ENCODE results near the gene RHBDL2.

Gene RHBDL2

GRCh38 chr1:38950553-38950952, 8.9 kb upstream of the RHBDL2 start:
- Mint-ChIP-seq H3K4me3 (no peak overlapping the region), H3K36me3 (no peaks in the 10 kb centered on the region), H3K9me3 (no peaks in the 10 kb centered on the region), H3K4me1 (peaks cover 8% of the 10 kb centered on the region), H3K27ac (no peak overlapping the region)
- no peak for DNase-seq (ENCODE audit: low spot score in 2 of 2)
- no peak for ATAC-seq

DNA sequence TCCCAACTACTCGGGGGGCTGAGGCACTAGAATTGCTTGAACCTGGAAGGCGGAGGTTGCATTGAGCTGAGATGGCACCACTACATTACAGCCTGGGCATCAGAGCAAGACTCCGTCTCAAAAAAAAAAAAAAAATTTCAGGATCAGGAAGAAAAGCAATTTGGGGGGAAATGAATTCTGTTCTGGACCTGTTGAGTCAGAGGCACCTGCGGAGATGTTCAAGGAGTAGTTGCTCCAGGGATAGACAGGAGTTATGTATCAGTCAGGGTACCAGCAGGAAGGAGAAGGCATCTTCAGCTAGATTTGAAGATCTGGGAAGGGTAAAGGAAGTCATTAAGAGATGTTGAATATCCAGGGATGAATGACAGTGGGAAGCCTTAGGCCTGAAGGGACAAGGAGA, 2.9 kb upstream of the RHBDL2 start:
- DNase-seq (ENCODE audit: low spot score in 2 of 2), result no peak
- no peaks in the 10 kb centered on the region for H3K4me1 Mint-ChIP-seq
- no peaks in the 10 kb centered on the region for H3K9me3 Mint-ChIP-seq
- no peaks in the 10 kb centered on the region for H3K36me3 Mint-ChIP-seq
- ATAC-seq, result no peak
- H3K4me3 Mint-ChIP-seq, result no peak overlapping the region
- no peak overlapping the region for H3K27ac Mint-ChIP-seq

DNA sequence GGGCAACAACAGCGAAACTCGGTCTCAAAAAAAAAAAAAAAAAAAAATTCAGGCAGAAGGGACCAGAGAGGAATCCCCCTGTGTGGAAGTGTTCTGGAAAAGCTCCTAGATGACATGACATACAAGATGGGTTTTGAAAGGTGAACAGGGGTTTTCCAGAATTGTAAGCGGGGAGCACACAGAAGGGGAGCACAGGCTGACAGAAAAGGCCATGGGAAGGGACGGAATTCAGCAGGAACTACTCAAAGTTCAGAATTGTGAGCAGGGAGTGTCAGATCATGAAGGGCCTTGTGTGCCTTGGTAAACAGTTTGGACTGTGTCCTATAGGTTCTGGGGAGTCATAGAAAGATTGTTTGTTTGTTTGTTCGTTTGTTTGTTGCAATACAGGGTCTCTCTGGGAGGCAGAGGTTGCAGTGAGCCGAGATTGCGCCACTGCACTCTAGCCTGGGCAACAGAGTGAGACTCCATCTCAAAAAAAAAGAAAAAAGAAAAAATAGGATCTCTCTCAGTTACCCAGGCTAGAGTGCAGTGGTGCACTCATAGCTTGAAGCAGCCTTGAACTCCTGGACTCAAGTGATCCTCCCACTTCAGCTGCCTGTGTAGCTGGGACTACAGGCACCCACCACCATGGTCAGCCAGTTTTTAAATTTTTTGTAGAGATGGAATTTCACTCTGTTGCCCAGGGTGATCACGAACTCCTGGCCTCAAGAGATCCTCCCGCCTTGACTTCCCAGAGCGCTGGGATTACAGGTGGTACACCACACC, 1.2 kb upstream of the RHBDL2 start:
- DNase-seq (ENCODE audit: low spot score in 2 of 2) (no peak), ATAC-seq (no peak)
- Mint-ChIP-seq H3K27ac (no peak overlapping the region), H3K9me3 (no peaks in the 10 kb centered on the region), H3K36me3 (no peaks in the 10 kb centered on the region), H3K4me3 (no peak overlapping the region), H3K4me1 (no peaks in the 10 kb centered on the region)

DNA sequence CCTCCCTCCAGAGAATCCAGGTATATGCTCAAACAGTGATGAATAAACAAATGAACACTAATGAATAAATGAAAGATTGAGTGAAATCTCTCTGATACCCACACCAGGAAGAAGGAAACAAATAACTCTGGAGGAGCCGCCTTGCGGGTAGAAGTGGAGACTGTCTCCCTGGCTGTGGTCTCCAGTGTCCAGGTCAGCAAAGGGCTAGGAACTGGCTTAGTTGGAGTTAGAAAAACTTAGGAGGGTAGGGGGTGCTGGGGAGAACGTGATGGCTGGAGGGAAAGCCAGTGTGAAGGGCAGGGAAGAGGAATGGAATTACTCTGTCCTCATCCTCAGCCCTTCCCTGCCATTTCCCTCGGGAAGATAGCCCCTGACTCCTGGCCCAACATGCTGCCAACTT, 537 bp downstream of the RHBDL2 start:
- H3K36me3 Mint-ChIP-seq, result no peaks in the 10 kb centered on the region
- H3K4me1 Mint-ChIP-seq, result no peaks in the 10 kb centered on the region
- H3K27ac Mint-ChIP-seq, result no peak overlapping the region
- ATAC-seq (no peak), DNase-seq (ENCODE audit: low spot score in 2 of 2) (no peak)
- H3K9me3 Mint-ChIP-seq, result no peaks in the 10 kb centered on the region
- H3K4me3 Mint-ChIP-seq, result no peak overlapping the region

DNA sequence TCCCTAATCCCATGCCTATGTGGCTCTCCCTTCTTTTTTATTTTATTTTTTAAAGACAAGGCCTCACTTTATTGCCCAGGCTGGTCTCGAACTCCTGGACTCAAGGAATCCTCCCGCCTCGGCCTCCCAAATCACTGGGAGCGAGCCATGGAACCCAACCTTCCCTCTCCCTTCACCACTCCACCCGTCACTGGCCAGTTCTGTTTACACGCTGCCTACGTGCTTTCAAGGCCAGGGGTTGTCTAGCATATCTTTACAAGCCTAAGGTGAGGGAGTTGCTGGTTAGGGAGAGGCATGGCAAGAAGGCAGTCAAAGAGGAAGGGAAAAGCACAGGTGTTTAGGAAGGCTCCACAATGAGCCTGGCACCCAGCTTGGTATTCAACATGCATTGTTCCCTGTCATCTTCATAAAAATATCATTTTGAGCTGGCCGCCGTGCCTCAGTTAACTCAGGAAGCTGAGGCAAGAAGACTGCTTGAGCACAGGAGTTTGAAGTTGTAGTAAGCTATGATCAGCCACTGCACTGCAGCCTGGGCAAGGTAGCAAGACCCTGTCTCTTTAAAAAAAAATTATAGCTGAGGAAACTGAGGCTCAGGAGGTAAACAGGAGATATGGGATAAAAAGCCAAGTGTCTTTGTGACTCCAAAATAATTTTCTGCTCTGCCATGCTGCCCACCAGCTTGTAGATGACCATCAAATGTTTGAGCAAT, 1.1 kb downstream of the RHBDL2 start:
- Mint-ChIP-seq H3K4me1 (no peaks in the 10 kb centered on the region), H3K36me3 (no peaks in the 10 kb centered on the region), H3K4me3 (no peak overlapping the region), H3K27ac (no peak overlapping the region), H3K9me3 (no peaks in the 10 kb centered on the region)
- ATAC-seq, result no peak
- DNase-seq (ENCODE audit: low spot score in 2 of 2), result no peak

DNA sequence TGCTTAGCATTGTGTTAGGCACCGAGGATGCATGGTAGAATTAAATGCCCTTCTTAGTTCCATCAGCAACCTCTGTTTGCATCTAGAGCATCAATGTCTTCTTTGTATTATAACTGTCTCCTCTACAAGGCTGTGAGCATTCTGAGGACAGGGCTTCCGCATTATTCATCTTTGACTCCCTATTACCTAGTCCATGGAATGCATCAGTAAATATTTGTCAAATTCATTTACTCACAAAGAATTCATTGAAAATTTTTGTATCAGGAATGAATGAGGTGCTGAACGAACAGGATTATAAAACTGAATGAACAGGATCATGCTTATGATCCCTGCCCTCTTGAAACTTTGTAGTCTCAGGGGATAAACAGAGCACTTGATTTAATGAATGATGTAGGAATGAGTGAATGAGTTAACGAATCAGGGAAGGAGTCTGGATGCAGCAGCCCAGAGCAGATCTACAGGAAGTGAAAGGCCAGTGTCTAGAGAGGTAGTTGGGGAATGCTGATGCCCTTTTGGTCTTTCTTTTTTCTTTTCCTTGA, 2.8 kb downstream of the RHBDL2 start:
- Mint-ChIP-seq H3K9me3 (no peaks in the 10 kb centered on the region), H3K4me1 (no peaks in the 10 kb centered on the region), H3K4me3 (no peak overlapping the region), H3K36me3 (no peaks in the 10 kb centered on the region), H3K27ac (no peak overlapping the region)
- DNase-seq (ENCODE audit: low spot score in 2 of 2), result no peak
- ATAC-seq, result no peak

GRCh38 chr1:38932571-38932970, 9.1 kb downstream of the RHBDL2 start:
- ATAC-seq (peak; percentile 88), DNase-seq (ENCODE audit: low spot score in 2 of 2) (peak in 1 of 2 donors; percentile 69)
- Mint-ChIP-seq H3K9me3 (no peaks in the 10 kb centered on the region), H3K4me1 (peaks cover 6% of the 10 kb centered on the region), H3K27ac (no peak overlapping the region), H3K36me3 (no peaks in the 10 kb centered on the region), H3K4me3 (no peak overlapping the region)

- peak; percentile 41 for ATAC-seq
- Mint-ChIP-seq H3K9me3 (no peaks in the 10 kb centered on the region), H3K36me3 (no peaks in the 10 kb centered on the region), H3K4me3 (no peak overlapping the region), H3K4me1 (peaks cover 6% of the 10 kb centered on the region), H3K27ac (no peak overlapping the region)
- DNase-seq (ENCODE audit: low spot score in 2 of 2), result no peak
Measured at GRCh38 chr1:38929476-38929875, 12.2 kb downstream of the RHBDL2 start.

GRCh38 chr1:38929054-38929453, 12.6 kb downstream of the RHBDL2 start:
- H3K4me3 Mint-ChIP-seq, result no peak overlapping the region
- peaks cover 6% of the 10 kb centered on the region for H3K4me1 Mint-ChIP-seq
- ATAC-seq (no peak), DNase-seq (ENCODE audit: low spot score in 2 of 2) (no peak)
- H3K36me3 Mint-ChIP-seq, result no peaks in the 10 kb centered on the region
- no peak overlapping the region for H3K27ac Mint-ChIP-seq
- no peaks in the 10 kb centered on the region for H3K9me3 Mint-ChIP-seq

DNA sequence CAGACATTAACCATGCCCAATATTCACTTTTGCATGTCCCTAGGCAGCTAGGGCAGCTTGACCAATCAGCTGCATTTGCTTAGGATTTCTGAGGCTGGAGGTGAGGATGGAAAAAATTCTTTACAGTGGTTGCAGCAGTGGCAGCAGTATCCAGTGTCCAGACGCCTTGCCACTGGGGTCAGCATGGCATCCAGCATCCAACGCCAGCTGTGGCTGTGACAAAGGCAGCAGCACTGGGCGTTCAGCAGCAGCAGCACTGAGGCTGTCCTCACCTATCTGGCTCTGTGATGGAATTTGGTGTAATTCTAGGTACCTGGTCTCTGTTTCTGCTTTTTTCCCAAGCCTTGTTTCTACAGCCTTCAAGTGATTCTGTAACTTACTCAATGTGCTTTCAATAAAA, 15.5 kb downstream of the RHBDL2 start:
- DNase-seq (ENCODE audit: low spot score in 2 of 2) (no peak), ATAC-seq (no peak)
- Mint-ChIP-seq H3K4me3 (no peak overlapping the region), H3K4me1 (no peaks in the 10 kb centered on the region), H3K36me3 (no peaks in the 10 kb centered on the region), H3K9me3 (no peaks in the 10 kb centered on the region), H3K27ac (no peak overlapping the region)

GRCh38 chr1:38925391-38925790, 16.2 kb downstream of the RHBDL2 start:
- DNase-seq (ENCODE audit: low spot score in 2 of 2), result no peak
- H3K36me3 Mint-ChIP-seq, result no peaks in the 10 kb centered on the region
- no peaks in the 10 kb centered on the region for H3K9me3 Mint-ChIP-seq
- no peak overlapping the region for H3K27ac Mint-ChIP-seq
- H3K4me1 Mint-ChIP-seq, result no peaks in the 10 kb centered on the region
- no peak for ATAC-seq
- no peak overlapping the region for H3K4me3 Mint-ChIP-seq

DNA sequence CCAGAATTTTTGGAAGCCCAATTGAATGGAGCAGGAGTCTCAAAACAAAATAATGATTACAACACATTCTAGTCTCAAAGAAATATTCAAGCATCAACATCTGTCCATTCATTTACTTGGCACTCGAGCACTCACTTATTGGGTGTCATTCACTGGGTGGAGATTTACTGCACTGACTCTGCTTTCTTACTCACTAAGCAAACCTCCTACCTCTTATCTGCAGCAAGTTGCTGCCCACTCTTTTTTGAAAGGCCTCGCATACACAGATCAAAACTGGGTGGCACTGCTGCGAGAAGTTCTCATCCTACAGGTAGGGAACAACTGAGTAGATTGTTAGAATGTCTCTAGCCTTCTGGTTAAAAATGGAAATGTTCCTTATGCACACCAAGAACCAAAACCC, 18.0 kb downstream of the RHBDL2 start:
- peaks cover 6% of the 10 kb centered on the region for H3K4me1 Mint-ChIP-seq
- no peak overlapping the region for H3K4me3 Mint-ChIP-seq
- ATAC-seq, result peak; percentile 77
- no peaks in the 10 kb centered on the region for H3K36me3 Mint-ChIP-seq
- H3K27ac Mint-ChIP-seq, result no peak overlapping the region
- no peaks in the 10 kb centered on the region for H3K9me3 Mint-ChIP-seq
- no peak for DNase-seq (ENCODE audit: low spot score in 2 of 2)

DNA sequence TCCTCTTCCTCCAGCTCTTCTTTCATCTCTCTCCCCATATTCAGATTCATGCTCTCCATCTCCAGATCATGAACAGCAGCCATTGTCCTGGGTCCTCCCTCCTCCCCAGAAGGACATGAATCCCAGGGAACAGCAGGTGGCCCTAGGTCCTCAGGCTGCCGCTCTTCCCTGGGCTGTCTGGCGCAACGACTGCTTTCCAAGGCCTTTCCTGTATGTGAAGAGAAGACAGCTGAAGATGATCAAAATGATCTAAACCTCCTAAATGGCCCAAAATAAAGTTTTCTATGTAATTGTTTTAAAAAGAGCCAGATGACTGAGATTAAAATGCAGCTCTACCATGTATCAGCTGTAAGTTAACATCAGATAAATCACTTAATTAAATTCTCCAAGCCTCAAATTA, 22.5 kb downstream of the RHBDL2 start:
- Mint-ChIP-seq H3K36me3 (no peaks in the 10 kb centered on the region), H3K27ac (no peak overlapping the region), H3K4me1 (peaks cover 12% of the 10 kb centered on the region), H3K4me3 (no peak overlapping the region), H3K9me3 (no peaks in the 10 kb centered on the region)
- DNase-seq (ENCODE audit: low spot score in 2 of 2), result no peak
- no peak for ATAC-seq

DNA sequence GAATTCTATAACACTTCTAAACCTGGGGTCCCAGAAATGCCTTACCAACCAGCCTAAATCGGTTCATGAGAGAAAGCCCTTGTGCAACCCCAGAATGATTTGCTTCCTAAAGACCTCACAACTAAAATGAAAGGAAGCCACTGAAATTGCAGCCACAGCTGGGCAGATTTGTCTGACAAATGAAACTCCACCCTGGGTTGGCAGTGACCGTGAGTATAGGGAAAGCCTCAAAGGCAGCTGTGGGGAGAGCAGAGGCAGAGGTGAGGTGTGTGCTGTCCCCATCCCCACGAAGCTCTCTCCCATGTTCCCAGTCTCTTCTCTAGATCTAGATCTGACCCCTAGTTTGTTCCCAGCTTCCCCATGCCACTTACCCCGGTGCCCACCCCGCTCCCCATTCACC, 23.1 kb downstream of the RHBDL2 start:
- DNase-seq (ENCODE audit: low spot score in 2 of 2) (no peak), ATAC-seq (no peak)
- Mint-ChIP-seq H3K36me3 (no peaks in the 10 kb centered on the region), H3K4me3 (no peak overlapping the region), H3K27ac (no peak overlapping the region), H3K4me1 (peaks cover 12% of the 10 kb centered on the region), H3K9me3 (no peaks in the 10 kb centered on the region)

- ATAC-seq, result no peak
- Mint-ChIP-seq H3K9me3 (no peaks in the 10 kb centered on the region), H3K4me1 (peaks cover 12% of the 10 kb centered on the region), H3K4me3 (no peak overlapping the region), H3K36me3 (no peaks in the 10 kb centered on the region), H3K27ac (no peak overlapping the region)
- no peak for DNase-seq (ENCODE audit: low spot score in 2 of 2)
Measured at GRCh38 chr1:38917772-38918171, 23.9 kb downstream of the RHBDL2 start.

- H3K4me1 Mint-ChIP-seq, result peaks cover 12% of the 10 kb centered on the region
- DNase-seq (ENCODE audit: low spot score in 2 of 2) (no peak), ATAC-seq (no peak)
- H3K4me3 Mint-ChIP-seq, result no peak overlapping the region
- no peaks in the 10 kb centered on the region for H3K36me3 Mint-ChIP-seq
- no peak overlapping the region for H3K27ac Mint-ChIP-seq
- H3K9me3 Mint-ChIP-seq, result no peaks in the 10 kb centered on the region
Measured at GRCh38 chr1:38917337-38917736, 24.3 kb downstream of the RHBDL2 start.

All from stimulated activated effector memory CD8-positive, alpha-beta T cell treated with anti-CD3 and anti-CD28 coated beads, Interleukin-12 subunit alpha, Interleukin-12 subunit beta, amount 100 ng/mL, for 72 hours (primary cell).